HFFc6 (cell line): ENCODE results near the gene AXIN1. TPM values are rescaled to one million over a fixed set of nuclear protein-coding genes. Genes with fewer than 3 reads are reported as not detected.

Source experiments
- DNase-seq: peaks from one replicate; pipeline ENCODE4 v3.0.0-alpha.2; 2018
- H3K27ac Mint-ChIP-seq: 2 replicates; pipeline ENCODE4 v1.8.0; 2020; ENCODE audit warnings: mild to moderate bottlenecking, mixed read lengths
- H3K27me3 Mint-ChIP-seq: 2 replicates; pipeline ENCODE4 v1.8.0; 2021; ENCODE audit warnings: mild to moderate bottlenecking, moderate library complexity, mixed read lengths; ENCODE audit not compliant: insufficient read depth
- H3K36me3 Mint-ChIP-seq: 2 replicates; pipeline ENCODE4 v1.8.0; 2021; ENCODE audit warnings: low read depth, mixed read lengths
- H3K4me1 Mint-ChIP-seq: 2 replicates; pipeline ENCODE4 v1.8.0; 2020; ENCODE audit warnings: low read depth, mixed read lengths
- H3K4me3 Mint-ChIP-seq: 2 replicates; pipeline ENCODE4 v1.8.0; 2020; ENCODE audit warnings: mild to moderate bottlenecking, moderate library complexity, mixed read lengths
- H3K9me3 Mint-ChIP-seq: 2 replicates; pipeline ENCODE4 v1.8.0; 2020; ENCODE audit warnings: mild to moderate bottlenecking, mixed read lengths
- total RNA-seq, 6 experiments: library from RNA; stranded (reverse); fragmentation: NEBNext Ultra II Directional; extraction: Animal tissue kit (Norgen Biotek cat#: 25700); gene quantifications; 2 replicates in 1 of 6; 3 replicates in 5 of 6; pipeline ENCODE4 v1.2.3, GENCODE V29; 2021
- TF ChIP-seq, protein P1 (sequence below): fragments of 200-600 bp; sonication (generic); IDR thresholded peaks from 2 replicates; pipeline ENCODE4 v1.5.0; 2021; ENCODE audit warnings: antibody characterized with exemption, mild to moderate bottlenecking

The AXIN1 gene
- total RNA-seq, 6 experiments from 2014 or later: 13.6 to 16.7 (median 14.7) TPM

DNA sequence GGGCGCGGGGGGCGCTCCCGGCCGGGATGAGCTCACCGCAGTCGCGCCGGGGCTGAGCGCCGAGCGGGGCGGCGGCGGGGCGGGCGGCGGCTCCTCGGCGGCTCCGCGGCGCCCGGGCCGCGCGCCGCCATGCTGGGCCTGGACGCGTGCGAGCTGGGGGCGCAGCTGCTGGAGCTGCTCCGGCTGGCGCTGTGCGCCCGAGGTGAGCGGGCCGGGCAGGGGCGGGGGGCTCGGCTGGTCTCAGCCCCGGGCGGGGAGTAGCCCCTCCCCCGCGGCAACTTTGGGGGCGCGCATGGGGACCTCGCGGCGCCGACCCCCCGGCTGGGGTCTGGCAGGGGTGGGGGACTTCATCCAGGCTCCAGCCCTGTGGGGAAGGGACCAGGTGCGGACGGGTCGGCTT, 72.0 kb downstream of the AXIN1 start, which contains the start of gene ARHGDIG:
TSS of gene ARHGDIG (plus strand) at position 40 of the 400 bp plus-strand sequence. CDS start at position 130, 90 bp downstream.
- Mint-ChIP-seq H3K27ac (no peak within 1 kb of the TSS), H3K27me3 (peaks cover 8% of the 10 kb centered on the region), H3K4me1 (no peaks in the 10 kb centered on the region), H3K36me3 (no peaks in the 10 kb centered on the region), H3K9me3 (no peaks in the 10 kb centered on the region), H3K4me3 (no peak within 1 kb of the TSS)
- TF ChIP-seq, protein P1, sequence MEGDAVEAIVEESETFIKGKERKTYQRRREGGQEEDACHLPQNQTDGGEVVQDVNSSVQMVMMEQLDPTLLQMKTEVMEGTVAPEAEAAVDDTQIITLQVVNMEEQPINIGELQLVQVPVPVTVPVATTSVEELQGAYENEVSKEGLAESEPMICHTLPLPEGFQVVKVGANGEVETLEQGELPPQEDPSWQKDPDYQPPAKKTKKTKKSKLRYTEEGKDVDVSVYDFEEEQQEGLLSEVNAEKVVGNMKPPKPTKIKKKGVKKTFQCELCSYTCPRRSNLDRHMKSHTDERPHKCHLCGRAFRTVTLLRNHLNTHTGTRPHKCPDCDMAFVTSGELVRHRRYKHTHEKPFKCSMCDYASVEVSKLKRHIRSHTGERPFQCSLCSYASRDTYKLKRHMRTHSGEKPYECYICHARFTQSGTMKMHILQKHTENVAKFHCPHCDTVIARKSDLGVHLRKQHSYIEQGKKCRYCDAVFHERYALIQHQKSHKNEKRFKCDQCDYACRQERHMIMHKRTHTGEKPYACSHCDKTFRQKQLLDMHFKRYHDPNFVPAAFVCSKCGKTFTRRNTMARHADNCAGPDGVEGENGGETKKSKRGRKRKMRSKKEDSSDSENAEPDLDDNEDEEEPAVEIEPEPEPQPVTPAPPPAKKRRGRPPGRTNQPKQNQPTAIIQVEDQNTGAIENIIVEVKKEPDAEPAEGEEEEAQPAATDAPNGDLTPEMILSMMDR: no peak
- DNase-seq: no peak

DNA sequence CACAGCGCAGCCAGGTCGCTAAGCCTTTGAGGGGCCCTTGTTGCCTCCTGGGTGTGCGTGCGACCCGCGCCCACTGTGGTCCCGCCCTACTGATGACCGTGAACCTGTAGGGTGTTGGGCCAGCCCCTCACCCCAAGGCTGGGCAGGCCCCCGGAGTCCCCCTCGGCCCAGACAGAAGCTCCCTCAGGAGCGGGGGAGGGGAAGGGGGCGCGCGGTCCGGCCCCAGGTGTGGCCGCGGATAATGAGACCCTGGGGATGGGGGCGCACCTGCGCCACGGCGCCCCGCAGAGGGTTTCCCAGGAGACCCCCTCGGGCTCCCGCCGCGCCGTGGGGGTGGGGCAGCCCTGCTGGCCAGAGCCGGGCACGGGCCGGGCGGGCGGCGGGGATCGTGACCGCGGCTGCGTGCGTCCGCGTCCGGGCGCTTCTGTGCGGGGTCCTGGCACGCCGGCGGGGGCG, 72.5 kb downstream of the AXIN1 start:
- H3K36me3 Mint-ChIP-seq: no peaks in the 10 kb centered on the region
- peaks cover 8% of the 10 kb centered on the region for H3K27me3 Mint-ChIP-seq
- no peaks in the 10 kb centered on the region for H3K9me3 Mint-ChIP-seq
- H3K4me3 Mint-ChIP-seq: no peak overlapping the region
- no peak for DNase-seq
- TF ChIP-seq, protein P1: no peak
- H3K27ac Mint-ChIP-seq: no peak overlapping the region
- no peaks in the 10 kb centered on the region for H3K4me1 Mint-ChIP-seq

DNA sequence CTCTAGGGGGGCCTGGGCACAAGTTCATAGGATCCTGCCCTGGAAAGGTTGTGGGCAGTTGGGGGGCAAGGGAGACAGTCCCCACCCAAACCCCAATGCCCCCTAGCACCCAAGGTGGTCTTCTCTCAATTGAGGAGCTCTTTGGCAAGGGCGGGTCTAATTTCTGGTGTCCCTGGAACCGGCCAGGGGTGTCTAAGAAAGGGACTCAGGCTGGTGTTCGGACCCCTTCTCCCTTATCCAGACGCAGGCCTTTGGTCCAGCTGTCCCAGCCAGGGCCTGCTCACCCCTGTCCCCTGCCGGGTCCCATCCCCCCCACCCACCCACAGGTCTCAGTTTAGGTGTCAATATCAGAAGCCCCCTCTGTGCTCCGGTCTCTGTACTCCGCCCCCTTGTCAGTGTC, 73.0 kb downstream of the AXIN1 start:
- Mint-ChIP-seq H3K4me3 (no peak overlapping the region), H3K27ac (no peak overlapping the region)

DNA sequence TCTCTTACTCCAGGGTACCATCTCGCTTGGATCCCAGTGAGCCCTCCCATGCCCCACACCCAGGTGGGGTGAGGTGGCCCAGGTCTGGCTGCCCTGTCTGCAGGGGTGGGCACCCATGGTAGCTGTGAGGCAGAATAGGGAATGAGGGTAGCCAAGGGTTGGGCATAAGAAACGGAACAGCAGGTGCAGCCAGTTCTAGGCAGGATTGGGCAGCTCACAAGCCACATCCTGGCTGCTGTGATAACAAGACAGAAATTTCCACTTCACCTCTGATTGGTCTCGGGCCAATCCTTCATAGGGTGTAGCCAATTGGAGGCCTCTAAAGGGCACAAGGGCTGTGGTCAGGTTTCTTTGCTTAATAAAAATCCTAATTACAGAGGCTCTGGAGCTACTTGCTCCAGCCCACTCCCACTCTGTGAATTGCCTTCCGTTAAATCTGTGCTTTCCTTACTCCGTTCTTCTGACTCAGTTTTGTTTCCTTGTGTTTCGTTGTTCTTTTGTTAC, 73.6 kb downstream of the AXIN1 start:
- Mint-ChIP-seq H3K9me3 (no peaks in the 10 kb centered on the region), H3K27ac (no peak overlapping the region), H3K27me3 (peaks cover 8% of the 10 kb centered on the region), H3K36me3 (no peaks in the 10 kb centered on the region), H3K4me3 (no peak overlapping the region), H3K4me1 (no peaks in the 10 kb centered on the region)
- TF ChIP-seq, protein P1: no peak
- peak; percentile 22 for DNase-seq

More for the DNA sequence above, 73.0 kb downstream of the AXIN1 start:
- TF ChIP-seq, protein P1: no peak
- DNase-seq: no peak
- no peaks in the 10 kb centered on the region for H3K36me3 Mint-ChIP-seq
- H3K4me1 Mint-ChIP-seq: no peaks in the 10 kb centered on the region
- H3K9me3 Mint-ChIP-seq: no peaks in the 10 kb centered on the region
- peaks cover 8% of the 10 kb centered on the region for H3K27me3 Mint-ChIP-seq

DNA sequence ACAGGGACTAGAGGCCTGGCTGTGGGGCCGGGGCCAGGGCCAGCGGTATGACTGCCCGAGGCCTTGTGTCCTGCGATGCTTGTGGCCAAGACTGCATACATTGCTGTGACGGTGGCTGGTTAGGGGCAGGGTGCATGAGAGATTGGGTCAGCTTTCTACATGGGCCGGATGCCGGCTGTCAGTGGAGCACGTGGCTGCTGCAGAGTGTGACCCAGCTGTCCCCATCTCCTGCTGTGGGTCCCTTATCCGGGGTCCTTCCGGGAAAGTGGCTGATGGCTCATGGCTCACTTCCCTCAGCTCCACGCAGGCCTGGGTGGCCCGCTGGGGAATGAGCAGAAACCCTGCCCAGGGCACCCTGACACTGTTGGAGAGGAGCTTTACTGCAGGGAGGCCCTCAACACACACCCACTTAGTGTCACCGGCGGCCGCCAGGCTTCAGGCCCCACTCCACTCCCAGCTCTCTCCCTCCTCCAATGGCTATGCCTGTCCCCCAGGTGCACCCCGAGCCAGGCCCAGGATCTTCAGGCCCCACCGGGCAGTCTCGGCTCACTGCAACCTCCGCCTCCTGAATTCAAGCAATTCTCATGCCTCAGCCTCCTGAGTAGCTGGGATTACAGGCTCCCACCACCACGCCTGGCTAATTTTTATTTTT, 76.0 kb downstream of the AXIN1 start:
- DNase-seq: no peak
- H3K9me3 Mint-ChIP-seq: no peaks in the 10 kb centered on the region
- peak overlapping the region; percentile 59; the same call in 1 of the 2 replicates for H3K4me3 Mint-ChIP-seq
- H3K4me1 Mint-ChIP-seq: no peaks in the 10 kb centered on the region
- TF ChIP-seq, protein P1: no peak
- H3K27me3 Mint-ChIP-seq: peaks cover 8% of the 10 kb centered on the region
- peak overlapping the region; percentile 9; the same call in 1 of the 2 replicates for H3K27ac Mint-ChIP-seq
- H3K36me3 Mint-ChIP-seq: no peaks in the 10 kb centered on the region
